ENCODE measurements around the gene PLD6. TPM values are rescaled to one million over a fixed set of nuclear protein-coding genes. Genes with fewer than 3 reads are reported as not detected.

The PLD6 gene
- total RNA-seq, 1 experiment from 2014 or later: 1.2 TPM

GRCh38 chr17:17161121-17161520 is 45.0 kb downstream of the PLD6 start:
- no peaks in the 10 kb centered on the region for H3K27me3 Mint-ChIP-seq (ENCODE audit: low read depth)
- ATAC-seq (no peak), DNase-seq (ENCODE audit: low spot score) (no peak)
- H3K27ac Mint-ChIP-seq: no peak overlapping the region
- ChIA-PET CTCF (interaction anchor here (3.2 kb wide), 1 partner anchor 19 kb away, joined by 12 read pairs; no protein-coding TSS in a partner anchor), POLR2A (no interaction called here)
- peaks cover 44% of the 10 kb centered on the region for H3K36me3 Mint-ChIP-seq
- H3K4me3 Mint-ChIP-seq: no peak overlapping the region
- no peak for TF ChIP-seq SMAD4 (CRISPR knock-in tag; IDR thresholded peaks at IDR 0.05)
- no peak for TF ChIP-seq ZMAT4 (CRISPR knock-in tag; IDR thresholded peaks at IDR 0.05)
- no peak for TF ChIP-seq ZBTB21 (CRISPR knock-in tag; IDR thresholded peaks at IDR 0.05; ENCODE audit: borderline replicate concordance)
- no peak for TF ChIP-seq ELF4 (CRISPR knock-in tag; IDR thresholded peaks at IDR 0.05; ENCODE audit: low read depth)
- TF ChIP-seq, protein P1, sequence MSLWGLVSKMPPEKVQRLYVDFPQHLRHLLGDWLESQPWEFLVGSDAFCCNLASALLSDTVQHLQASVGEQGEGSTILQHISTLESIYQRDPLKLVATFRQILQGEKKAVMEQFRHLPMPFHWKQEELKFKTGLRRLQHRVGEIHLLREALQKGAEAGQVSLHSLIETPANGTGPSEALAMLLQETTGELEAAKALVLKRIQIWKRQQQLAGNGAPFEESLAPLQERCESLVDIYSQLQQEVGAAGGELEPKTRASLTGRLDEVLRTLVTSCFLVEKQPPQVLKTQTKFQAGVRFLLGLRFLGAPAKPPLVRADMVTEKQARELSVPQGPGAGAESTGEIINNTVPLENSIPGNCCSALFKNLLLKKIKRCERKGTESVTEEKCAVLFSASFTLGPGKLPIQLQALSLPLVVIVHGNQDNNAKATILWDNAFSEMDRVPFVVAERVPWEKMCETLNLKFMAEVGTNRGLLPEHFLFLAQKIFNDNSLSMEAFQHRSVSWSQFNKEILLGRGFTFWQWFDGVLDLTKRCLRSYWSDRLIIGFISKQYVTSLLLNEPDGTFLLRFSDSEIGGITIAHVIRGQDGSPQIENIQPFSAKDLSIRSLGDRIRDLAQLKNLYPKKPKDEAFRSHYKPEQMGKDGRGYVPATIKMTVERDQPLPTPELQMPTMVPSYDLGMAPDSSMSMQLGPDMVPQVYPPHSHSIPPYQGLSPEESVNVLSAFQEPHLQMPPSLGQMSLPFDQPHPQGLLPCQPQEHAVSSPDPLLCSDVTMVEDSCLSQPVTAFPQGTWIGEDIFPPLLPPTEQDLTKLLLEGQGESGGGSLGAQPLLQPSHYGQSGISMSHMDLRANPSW (CRISPR knock-in tag; conservative IDR thresholded peaks at IDR 0.05; ENCODE audit: low read depth): no peak
- TF ChIP-seq GABPB1 (CRISPR knock-in tag; IDR thresholded peaks at IDR 0.05): no peak
- no peak for TF ChIP-seq RELA (CRISPR knock-in tag; IDR thresholded peaks at IDR 0.05; ENCODE audit: borderline replicate concordance)
- TF ChIP-seq ATF6 (CRISPR knock-in tag; IDR thresholded peaks at IDR 0.05): no peak
- TF ChIP-seq TEAD1 (CRISPR knock-in tag; IDR thresholded peaks at IDR 0.05): no peak
- TF ChIP-seq, protein P2, sequence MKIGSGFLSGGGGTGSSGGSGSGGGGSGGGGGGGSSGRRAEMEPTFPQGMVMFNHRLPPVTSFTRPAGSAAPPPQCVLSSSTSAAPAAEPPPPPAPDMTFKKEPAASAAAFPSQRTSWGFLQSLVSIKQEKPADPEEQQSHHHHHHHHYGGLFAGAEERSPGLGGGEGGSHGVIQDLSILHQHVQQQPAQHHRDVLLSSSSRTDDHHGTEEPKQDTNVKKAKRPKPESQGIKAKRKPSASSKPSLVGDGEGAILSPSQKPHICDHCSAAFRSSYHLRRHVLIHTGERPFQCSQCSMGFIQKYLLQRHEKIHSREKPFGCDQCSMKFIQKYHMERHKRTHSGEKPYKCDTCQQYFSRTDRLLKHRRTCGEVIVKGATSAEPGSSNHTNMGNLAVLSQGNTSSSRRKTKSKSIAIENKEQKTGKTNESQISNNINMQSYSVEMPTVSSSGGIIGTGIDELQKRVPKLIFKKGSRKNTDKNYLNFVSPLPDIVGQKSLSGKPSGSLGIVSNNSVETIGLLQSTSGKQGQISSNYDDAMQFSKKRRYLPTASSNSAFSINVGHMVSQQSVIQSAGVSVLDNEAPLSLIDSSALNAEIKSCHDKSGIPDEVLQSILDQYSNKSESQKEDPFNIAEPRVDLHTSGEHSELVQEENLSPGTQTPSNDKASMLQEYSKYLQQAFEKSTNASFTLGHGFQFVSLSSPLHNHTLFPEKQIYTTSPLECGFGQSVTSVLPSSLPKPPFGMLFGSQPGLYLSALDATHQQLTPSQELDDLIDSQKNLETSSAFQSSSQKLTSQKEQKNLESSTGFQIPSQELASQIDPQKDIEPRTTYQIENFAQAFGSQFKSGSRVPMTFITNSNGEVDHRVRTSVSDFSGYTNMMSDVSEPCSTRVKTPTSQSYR (CRISPR knock-in tag; IDR thresholded peaks at IDR 0.05): no peak
- no peak for TF ChIP-seq MXD4 (CRISPR knock-in tag; IDR thresholded peaks at IDR 0.05; ENCODE audit: borderline replicate concordance)
- TF ChIP-seq NR3C1 (CRISPR knock-in tag; conservative IDR thresholded peaks at IDR 0.05; ENCODE audit: low read depth): no peak
- H3K9me3 Mint-ChIP-seq: no peaks in the 10 kb centered on the region
- no peaks in the 10 kb centered on the region for H3K4me1 Mint-ChIP-seq

GRCh38 chr17:17159571-17159970 is 46.6 kb downstream of the PLD6 start:
- ATAC-seq: no peak
- H3K36me3 Mint-ChIP-seq: peaks cover 47% of the 10 kb centered on the region
- H3K4me1 Mint-ChIP-seq: no peaks in the 10 kb centered on the region
- no peak for DNase-seq (ENCODE audit: low spot score)
- no peaks in the 10 kb centered on the region for H3K27me3 Mint-ChIP-seq (ENCODE audit: low read depth)
- POLR2A ChIA-PET: no interaction called here
- no peak overlapping the region for H3K4me3 Mint-ChIP-seq
- H3K27ac Mint-ChIP-seq: peak overlapping the region; percentile 47
- CTCF ChIA-PET: interaction anchor here (3.2 kb wide), 1 partner anchor 18 kb away, joined by 12 read pairs; no protein-coding TSS in a partner anchor
- H3K9me3 Mint-ChIP-seq: no peaks in the 10 kb centered on the region
- TF ChIP-seq ZNF396 (CRISPR knock-in tag; IDR thresholded peaks at IDR 0.05; ENCODE audit: borderline replicate concordance) (no peak), ATF6 (CRISPR knock-in tag; IDR thresholded peaks at IDR 0.05) (no peak), HMGXB4 (CRISPR knock-in tag; IDR thresholded peaks at IDR 0.05) (no peak), SP1 (CRISPR knock-in tag; conservative IDR thresholded peaks at IDR 0.05) (no peak), EMX1 (CRISPR knock-in tag; IDR thresholded peaks at IDR 0.05) (no peak), NFE2L1 (CRISPR knock-in tag; IDR thresholded peaks at IDR 0.05) (no peak), USF2 (CRISPR knock-in tag; IDR thresholded peaks at IDR 0.05) (no peak)

All from WTC11 (cell line).